ENCODE measurements around the gene FAT1.

Gene FAT1

DNA sequence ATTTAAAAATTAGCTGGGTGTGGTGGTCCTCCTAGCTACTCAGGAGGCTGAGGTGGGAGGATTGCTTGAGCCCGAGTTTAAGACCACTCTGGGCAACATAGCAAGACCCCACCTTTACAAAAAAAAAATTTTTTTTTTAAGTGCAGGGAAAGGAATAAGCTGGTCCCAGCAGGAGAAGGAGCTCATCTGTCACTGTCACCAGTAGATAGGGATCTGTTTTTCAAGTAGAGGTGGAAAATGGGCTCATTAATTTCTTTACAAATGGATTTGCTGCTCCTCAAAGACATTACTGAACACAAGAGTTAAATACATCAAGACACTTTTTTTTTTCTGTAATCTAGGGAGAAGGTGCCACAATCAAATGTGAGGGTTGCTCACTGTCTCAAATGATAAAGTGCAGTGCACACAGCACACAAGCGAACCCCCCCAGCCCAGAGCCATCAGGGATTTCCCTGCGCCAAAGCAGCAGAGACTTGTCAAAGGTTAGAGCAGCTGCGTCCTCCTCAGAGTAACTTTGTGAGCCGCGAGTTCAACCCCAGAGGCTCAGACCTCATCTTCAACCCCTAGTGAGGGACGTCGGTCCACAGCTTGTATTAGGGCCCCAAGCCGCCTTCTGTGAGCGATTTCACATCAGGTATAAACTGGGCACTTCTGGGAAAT is 154.0 kb downstream of the FAT1 start:
- no peak for DNase-seq (ENCODE audit: low spot score)

DNA sequence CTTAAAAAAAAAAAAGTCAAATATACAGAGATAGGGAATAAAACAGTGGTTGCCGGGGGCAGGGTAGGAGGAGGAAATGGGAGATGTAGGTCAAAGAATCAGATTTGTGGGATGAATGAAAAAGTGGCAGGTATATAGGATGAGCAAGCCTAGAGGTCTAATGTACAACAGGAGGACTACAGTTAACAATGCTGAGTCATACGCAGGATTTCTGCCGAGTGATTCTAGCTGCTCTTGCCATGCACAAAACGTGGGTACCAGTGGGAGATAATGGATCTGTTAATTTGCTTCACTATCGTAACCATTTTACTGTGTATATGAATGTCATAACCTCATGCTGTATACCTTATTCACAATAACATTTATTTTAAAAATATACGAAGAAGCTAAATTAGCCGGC is 157.6 kb downstream of the FAT1 start:
- DNase-seq (ENCODE audit: low spot score), result no peak

DNA sequence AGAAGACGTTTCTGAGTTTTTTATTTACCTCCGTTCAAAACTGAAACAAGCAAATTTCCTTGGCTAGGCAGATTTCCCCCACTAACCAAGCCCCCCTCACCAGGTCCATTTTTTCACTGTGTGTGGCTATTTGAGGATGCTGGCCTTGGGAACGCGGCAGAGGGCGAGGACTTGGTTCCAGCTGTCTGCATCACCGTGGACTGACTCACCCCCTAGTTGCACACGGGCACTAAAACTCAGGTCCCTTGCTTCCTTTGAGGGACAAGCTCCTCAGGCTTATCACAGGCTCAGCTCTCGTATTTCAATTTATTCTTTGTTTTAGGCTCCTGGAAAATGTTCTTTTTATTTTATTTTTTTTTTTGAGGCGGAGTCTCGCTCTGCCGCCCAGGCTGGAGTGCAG is 159.9 kb downstream of the FAT1 start:
- DNase-seq (ENCODE audit: low spot score), result no peak

DNA sequence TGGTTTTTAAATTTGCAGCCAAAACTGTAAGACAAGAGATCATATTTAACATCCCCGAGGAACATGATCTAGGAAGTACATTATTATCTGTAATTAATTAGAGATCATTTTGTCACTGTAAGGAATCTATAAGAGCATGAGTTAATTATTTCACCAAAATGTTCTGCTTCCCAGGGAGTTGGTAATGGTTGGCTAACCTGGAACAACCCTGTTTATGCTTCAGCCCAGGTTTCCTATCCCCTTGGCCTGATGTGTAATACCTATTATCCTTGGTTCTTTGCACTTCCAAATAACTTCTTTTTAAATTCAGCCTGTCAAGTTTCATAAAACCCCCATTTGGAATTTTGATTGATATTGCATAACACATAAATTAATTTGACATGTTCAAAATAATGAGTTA is 161.9 kb downstream of the FAT1 start:
- DNase-seq (ENCODE audit: low spot score), result no peak

DNA sequence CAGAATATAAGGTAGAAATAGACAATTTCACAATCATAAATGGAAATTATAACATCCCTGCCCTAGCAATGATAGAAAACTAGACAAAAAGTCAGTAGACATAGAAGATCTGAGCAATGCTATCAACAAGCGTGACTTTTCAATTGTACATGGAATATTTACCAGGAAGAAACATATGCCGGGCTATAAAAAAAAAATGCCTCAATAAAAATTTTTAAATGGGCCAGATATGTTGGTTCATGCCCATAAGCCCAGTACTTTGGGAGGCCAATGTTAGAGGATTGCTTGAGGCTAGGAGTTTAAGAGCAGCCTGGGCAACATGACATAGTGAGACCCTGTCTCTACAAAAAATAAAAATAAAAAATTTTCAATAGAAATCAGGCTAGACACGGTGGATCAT is 163.0 kb downstream of the FAT1 start:
- no peak for DNase-seq (ENCODE audit: low spot score)

DNA sequence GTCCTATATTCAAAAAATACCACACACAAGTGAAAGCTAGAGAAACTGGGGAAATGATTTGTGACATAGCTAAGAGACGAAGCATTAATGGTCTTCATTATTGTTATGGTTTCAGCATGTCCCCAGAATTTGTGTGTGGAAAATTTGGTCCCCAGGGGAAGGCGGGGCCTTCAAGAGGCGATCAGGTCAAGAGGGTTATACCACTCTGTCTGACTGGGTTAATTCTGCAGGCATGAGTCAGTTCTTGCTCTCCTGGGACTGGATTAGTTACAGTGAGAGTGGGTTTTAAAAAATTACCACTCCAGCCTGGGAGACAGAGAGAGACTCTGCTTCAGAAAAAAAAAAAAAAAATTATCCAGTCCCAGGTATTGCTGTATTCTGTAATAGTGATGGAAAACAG is 166.2 kb downstream of the FAT1 start:
- DNase-seq (ENCODE audit: low spot score), result no peak

DNA sequence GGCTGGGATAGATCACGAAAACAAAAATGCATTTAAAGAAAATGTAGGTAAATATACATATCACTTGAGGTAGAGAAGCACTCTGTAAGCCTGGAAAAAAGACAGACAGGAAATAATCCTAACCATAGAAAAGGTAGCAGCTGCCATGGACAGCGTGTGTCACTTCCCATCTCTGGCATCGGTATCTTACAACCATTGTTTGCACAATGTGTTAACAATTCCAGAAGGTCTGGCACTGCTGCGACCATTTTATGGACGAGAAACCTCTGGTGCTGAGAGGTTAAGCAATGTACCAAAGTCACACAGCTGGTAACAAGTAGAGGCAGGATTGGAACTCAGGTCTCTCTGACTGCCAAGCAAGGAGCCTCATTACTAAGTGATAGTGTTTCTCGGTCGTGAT is 166.6 kb downstream of the FAT1 start:
- DNase-seq (ENCODE audit: low spot score), result no peak

DNA sequence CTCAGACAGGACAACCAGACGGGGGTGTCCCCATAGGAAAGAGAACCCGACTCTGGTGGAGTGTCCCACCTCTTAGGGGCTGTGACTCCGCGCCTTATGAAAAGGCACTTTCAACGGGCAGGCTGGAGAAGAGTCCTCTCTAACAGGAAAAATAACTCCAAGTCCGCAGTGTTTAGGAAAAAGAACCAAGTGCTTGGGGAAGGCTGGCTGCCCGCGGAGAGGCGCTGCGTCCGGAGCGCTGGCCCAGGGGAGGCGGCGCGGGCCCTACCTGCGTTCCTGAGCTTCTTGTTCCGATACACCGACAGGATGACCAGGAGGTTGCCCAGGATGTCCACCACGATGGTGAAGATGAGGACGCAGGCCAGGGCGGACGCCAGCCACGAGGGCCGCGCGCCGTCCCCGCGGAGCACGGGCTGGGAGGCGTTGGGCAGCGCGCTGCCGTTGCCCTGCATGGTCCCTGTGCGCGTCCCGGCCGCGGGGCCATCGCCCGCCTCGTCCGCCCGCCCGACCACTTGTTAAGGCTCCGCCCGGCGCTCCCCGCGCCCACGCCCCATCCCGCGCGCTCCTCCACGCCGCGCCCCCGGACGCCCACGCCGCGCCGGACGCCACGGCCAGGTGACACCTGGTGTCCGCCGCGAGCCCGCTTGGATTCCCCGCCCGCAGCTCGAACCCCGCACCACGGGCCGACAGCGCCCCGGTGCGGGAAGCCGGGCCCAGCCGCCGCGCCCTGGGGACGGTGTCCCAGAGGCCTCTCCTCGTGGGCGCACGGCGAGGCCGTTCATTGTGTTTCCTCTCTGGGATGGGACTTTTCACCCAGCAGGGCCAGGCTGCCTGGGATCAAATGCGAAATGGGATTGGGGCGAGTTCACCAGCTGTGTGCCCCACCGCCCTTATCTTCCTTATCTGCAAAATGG is 168.5 kb downstream of the FAT1 start, which contains the start of gene MTNR1A:
TSS of gene MTNR1A (minus strand) at position 654 of the 914 bp plus-strand sequence. CDS start at position 452, 202 bp downstream.
- DNase-seq (ENCODE audit: low spot score), result peak; percentile 79

DNA sequence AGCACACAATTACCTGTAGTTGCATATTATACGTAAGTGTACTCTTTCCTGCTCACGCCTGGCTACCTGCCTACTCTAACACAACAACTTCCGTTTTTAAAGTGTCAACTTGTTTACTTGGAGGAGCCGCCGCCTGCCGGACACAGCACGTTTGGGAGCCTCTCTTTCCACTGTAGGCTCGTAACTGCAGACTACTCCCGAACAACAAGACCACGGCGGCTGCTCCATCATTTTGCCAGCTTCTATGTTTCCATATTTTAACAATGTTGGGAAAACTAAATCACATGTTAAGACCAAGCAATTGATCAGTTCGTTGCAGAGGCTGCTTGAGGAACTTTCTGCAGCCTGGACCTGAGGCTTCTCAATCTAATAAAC is 169.1 kb downstream of the FAT1 start:
- peak; percentile 66 for DNase-seq (ENCODE audit: low spot score)

DNA sequence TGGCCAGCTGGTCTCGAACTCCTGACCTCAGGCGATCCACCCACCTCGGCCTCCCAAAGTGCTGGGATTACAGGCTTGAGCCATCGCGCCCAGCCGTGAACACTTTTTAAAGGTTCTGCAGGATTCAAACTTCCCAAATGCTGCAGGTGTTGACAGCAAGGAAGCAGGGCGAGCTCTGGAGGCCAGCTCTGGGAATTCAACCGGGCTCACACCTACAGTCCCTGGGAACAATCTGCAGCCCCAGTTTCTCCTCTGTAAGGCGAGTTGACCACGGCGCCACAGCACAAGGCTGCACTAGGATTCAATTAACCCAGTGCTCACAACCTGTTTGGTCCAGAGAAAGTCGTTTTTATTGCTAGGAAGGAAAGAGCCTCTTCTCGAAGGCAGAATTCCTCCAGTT is 169.9 kb downstream of the FAT1 start:
- DNase-seq (ENCODE audit: low spot score), result no peak

DNA sequence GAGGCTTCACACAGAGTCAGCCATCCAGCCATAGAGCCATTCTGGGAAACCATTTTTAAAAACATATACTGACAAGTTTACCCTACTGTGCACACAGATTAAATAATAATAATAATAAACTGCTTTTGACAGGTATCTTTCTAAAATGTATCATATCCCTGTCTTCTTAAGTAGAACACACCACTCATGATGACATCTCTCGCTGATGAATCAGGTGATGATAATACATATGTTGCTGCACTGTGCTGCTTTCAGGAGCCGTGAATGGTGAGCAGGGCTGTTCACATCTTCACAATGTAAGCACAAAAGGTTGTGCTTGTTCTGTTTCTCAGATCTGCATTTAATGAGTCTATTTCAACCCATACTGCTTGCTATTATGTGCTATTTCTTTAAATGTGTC is 171.8 kb downstream of the FAT1 start:
- no peak for DNase-seq (ENCODE audit: low spot score)

DNA sequence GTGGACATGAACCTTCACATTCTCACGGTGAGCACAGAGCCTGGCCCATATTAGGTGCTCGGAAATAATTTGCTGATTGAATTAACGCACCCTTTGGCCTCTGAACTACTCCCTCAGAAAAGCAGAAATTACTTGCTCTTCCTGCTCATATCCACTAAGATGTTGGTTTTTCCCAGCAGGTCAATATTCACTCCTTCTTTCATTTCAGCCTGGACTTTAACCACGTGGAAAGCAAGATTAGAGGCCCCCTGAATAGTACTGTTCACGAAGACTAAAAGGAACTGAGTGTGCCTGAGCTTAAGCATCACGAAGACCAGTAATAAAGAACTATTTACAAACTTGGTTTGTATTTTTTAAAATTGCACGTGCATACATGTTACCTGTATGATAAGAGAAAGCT is 178.2 kb downstream of the FAT1 start:
- no peak for DNase-seq (ENCODE audit: low spot score)

DNA sequence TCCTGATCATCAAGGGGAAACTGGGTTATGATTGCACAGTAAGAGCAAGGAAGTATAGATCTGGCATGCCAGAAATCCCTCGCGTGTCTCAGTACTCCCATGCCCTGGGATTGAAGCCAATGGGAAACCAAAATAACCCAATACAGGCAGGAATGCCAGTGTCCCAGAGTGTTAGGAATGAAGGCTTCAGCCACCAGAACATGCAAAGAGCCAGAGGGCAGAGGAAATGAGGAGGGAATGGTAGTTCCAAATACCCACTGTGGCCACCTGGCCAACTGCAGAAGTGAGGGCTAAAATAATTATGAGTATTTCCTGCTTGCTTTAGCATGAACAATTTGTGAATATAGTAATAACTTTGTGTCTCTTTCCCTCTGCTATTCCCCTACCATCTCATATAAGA is 180.4 kb downstream of the FAT1 start:
- DNase-seq (ENCODE audit: low spot score), result no peak

DNA sequence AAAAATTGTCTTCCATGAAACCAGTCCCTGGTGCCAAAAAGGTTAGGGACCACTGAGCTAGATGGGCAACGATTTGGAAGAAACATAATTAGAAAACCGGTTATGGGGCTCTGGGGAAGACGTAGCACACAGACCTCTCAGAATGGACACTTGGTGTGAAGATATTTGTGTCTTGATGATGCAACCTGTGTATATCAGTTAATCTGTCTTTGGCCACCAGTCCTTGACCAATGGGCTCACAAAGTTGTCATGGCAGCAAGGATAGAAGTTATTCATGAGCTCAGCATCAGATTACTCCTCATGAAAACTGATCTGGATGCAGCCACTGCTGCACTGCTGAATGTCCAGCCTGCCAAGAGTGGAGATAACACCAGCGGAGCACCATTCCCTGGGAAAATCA is 181.9 kb downstream of the FAT1 start:
- no peak for DNase-seq (ENCODE audit: low spot score)

DNA sequence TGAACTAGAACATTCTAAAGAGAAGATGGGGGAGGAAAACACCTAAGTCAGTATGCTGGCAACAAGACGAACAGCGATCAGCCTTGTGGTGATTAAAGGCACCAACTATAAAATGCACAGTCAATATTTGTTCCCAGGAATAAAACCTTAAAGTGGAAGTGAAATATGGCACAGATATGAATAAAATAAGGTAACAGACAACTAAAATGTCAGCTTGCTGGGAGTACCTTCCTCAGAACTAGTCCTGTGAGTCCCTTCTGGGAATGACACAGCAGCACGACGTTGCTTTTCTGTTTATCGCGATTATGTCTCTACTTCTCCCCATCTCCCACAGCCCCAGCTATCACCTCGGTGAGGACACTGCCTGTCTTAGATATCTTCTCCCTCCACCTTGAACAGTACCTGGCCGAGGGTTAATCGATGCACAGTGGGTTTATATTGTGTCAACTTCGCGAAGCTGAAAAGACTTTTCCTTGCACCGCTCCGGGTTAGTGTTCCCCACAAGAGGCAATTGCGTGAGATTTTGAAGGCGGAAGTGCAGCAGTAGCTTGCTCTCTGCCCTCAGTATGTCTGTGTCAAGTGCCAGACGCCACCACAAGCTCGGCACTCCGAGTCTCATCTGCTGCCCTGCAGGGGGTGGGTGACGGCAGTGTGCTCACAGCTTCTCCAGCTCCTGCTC is 185.7 kb downstream of the FAT1 start:
- no peak for DNase-seq (ENCODE audit: low spot score)
